HG03039 (cell line): ENCODE measurements around the gene NRG2.

Source experiments
- ATAC-seq: cut with Tn5 transposase; IDR thresholded peaks from one replicate; pipeline ENCODE4 v1.9.1; 2021; ENCODE audit warnings: mild to moderate bottlenecking, moderate library complexity; ENCODE audit not compliant: unreplicated experiment

Gene NRG2

GRCh38 chr5:140013536-140013935 is 29.6 kb downstream of the NRG2 start:
- no peak for ATAC-seq

DNA sequence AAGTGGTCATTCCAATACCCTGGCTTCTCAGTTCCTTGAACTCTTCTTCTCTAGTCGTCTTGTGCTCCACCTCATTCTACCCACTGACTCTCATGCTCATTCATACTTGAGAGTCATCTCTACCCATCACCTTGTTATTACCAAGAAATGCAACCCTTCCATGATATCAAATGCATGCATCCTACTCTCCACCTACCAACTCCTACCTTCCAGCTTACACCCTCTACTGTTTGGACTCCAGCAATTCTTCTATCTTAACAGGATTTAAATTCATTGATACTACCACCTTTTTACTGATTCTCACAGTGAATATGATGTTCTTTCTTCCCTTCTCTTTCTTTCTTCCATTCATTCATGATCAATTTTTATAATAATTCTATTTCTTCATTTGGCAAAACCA is 30.7 kb downstream of the NRG2 start:
- no peak for ATAC-seq

DNA sequence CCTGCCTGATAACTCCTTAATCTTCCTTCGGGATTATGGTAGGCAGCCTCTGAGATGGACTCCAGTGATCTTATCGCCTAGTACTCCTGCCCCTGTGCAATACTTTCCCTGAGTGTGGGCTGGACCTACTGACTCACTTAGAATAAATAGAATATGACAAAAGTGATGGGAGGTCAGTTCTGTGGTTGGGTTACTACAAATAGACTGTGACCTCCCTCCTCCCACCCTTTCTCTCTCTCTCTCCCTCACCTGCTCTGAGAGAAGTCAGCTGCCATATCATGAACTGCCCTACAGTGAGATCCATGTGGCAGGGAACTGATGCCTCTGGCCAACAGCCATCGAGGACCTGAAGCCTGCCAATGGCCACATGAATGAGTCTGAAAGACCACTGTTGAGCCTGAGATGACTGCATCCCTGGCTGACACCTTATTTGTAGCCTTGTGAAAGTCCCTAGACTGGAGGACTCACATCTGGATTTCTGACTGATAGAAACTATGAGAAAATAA is 31.7 kb downstream of the NRG2 start:
- peak; percentile 83 for ATAC-seq

DNA sequence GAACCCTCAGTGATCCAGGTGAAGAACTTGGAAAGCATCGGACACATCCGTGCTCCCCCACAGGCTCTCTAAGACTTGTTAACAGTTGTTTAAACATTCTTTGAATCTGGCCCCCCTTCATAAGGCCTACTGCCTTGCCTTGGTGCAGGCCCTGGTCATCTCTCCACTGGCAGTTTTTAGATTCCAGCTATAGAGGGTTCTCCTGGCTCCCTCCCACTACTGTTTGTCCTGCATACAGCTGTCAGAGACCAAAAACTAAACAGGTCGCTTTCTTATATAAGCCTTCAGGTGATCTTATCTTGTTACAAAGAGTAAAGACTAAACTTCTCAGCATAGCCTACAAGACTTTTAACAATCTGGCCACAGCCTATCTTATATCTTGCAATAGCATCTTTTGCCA is 32.3 kb downstream of the NRG2 start:
- no peak for ATAC-seq

- ATAC-seq = no peak
Observed at GRCh38 chr5:140007311-140007710, 35.8 kb downstream of the NRG2 start.

DNA sequence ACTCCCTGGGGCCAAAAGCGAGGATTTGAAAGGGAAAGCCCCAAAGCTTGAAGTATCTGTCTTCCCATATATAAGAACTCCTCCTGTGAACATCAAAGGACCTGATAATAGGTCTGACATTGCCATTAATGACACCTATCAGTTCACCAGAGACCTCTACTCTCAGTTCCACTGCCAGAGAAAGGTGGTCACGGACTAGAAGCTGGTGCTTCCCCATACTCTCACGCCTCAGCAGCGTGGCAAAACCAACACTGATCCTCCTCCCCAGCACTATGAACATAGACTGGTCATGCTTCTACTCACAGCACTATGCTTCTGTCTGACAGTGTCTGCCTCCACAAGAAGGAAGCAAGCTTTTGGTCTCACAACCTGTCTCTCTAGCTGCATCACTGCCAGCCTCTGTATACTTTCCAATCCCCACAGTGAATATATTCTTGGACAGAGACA is 37.9 kb downstream of the NRG2 start:
- ATAC-seq = peak; percentile 82

GRCh38 chr5:140004174-140004573 is 38.9 kb downstream of the NRG2 start:
- ATAC-seq = no peak

DNA sequence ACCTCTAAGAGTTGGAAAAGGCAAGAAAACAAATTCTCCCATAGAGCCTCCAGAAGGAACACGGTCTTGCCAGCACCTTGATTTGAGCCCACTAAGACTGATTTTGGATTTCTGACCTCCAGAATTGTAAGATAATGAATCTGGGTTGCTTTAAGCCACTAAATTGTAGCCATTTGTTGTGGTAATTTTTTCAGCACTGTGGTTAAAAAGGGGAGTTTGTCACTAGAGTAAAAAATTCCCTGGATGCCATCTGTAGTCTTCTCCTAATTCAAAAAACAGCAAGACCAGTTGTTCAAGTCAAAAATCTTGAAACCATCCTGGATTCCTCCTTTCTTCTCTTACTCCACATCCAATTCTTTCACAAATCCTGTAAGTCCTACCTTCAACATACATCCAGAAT is 39.6 kb downstream of the NRG2 start:
- no peak for ATAC-seq

DNA sequence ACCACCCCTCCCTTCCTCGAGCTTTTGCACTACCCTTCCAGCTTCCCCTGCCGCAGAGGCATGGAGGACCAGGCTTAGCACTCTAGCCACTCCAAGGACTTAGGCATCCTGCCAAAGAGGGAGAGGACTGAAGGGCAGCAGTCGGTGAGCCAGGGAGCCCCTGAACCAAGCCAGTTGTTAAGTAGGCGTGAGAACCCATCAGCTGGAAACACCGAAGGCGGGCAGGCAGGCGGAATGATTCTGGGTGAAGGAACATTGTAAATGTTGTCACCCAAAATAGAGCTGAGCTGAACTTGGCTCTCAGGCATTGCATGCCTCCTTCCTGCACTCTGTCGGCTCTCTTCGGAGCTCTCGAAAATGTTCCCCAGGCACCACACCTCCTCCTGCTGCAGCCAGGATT is 42.8 kb downstream of the NRG2 start:
- ATAC-seq = no peak

DNA sequence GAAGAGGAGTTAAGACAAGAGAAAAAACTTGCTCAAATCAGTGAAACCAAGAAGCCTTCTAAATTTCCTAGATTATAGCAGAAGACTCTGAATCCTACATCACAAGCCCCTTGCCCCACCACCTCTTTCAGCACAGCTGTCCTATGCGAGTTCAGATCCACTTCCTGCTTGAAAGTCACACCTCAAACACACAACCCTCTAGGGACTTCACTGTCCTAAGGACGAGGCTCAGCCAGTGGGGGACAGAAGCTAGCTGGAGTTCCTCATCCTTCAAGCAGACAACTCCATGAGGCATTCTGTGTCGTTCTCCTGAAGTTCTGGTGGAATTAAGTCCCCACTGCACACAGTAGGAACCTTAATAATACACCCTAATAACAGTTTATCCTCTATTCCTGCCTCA is 44.3 kb downstream of the NRG2 start:
- no peak for ATAC-seq

GRCh38 chr5:139997276-139997675 is 45.8 kb downstream of the NRG2 start:
- ATAC-seq = no peak

- no peak for ATAC-seq
Observed at GRCh38 chr5:139995929-139996328, 47.2 kb downstream of the NRG2 start.

GRCh38 chr5:139994234-139994633 is 48.9 kb downstream of the NRG2 start:
- no peak for ATAC-seq

DNA sequence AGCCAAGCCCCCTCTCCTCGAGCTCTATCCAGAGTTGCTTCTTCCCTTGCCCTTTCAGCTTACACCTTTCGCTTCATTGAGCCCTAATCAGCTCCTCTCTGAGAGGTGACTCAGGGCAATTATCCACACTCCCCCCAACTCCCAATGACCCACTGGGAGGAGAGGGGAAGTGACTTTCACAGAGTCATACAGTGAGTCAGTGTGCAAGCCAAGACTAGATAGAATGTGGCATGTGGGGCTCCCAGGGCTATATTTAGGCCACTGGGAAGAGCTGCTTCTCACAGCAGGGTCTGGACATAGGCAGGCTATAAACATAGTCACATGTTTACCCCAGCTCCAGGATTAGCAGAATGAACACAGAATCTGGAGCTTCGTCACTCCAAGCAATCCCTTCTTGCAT is 57.4 kb downstream of the NRG2 start:
- no peak for ATAC-seq

DNA sequence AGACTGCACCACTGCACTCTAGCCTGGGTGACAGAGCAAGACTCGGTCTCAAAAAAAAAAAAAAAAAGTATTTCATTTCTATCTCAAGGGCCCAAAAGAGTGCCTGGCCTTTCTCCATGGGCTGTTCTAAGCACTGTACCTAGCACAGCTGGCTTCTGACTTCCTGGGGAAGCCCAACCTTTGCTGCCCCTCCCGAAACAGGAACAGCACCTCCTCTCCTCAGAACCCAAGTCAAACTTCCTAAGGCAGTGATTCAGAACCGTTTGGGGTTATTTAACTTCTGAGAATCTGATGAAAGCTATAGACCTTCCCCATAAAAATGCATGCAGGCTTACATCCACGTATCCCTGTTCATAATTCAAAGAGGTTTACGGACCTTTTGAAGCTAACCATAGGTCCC is 57.8 kb downstream of the NRG2 start:
- no peak for ATAC-seq

DNA sequence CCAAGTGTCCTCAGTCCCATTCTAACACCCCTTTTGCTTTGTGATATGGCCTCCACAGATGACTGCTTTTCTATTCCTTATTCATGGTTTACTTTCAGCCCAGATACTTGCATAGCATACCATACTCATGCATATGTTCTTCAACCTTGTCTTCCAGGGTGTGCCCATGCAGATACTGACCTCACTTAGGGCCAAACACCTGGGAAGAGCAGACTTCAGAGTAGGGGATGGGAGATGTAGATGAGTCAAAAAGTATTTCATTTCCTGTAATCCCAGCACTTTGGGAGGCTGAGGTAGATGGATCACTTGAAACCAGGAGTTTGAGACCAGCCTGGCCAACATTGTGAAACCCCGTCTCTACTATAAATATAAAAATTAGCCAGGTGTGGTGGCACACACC is 58.3 kb downstream of the NRG2 start:
- ATAC-seq = no peak

GRCh38 chr5:139982975-139983240 is 60.2 kb downstream of the NRG2 start:
- no peak for ATAC-seq

DNA sequence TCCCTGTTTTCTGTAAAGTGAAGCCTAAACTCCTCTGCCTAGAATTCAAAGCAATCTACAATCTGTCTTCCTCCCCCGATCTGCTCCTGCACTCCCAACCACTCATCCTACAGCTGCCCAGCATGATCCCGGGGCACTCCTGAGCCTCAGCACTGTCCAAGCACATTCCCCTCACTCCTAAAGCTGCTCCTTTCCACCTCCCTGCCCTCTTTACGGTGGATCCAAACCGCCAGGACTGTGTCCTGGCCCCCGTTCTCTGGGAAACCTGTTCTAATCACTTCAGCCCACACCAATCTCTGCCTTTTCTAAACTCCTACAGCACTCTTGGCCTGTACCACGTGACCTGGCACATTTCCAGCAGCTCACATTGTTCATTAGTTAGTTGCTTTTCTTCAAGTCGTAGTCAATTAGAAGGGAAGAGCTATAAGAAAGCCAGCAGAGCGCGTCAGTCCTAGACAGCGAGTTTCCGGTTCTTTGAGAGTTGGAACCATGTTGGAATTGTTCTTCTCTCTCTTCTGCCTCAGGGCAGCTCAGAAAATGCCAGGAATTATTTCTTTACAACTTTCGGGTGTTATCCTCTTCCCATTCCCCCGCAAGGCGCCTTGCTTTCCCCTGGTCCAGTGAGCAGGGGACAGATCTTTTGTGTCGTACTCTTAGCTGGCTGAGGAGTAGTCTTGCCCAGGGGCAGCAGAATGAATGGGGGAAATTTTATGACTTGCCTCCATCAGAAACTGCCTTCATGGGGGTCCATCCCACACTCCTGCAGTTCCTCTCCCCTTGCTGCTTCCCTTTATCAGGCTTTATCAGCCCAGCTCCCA is 60.7 kb downstream of the NRG2 start:
- no peak for ATAC-seq

DNA sequence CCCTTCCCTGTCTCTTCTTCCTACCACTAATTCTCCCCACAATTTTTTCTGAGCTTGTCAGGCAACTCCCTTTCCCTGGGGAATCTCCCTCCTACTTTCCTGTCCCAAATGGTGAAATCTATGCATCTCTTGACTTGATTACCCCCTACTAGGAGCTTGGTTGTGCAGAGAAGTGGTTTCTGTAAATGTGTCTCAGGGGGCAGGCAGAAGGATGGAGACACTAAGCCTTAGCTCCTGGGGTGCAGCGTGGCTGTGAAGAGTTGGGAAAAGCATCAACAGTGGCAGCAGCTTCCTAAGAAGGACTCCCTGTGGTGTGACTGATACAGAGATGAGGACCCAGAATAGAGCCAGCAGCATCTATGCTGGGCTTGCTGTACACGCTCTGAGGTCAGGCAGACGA is 62.3 kb downstream of the NRG2 start:
- ATAC-seq = no peak

DNA sequence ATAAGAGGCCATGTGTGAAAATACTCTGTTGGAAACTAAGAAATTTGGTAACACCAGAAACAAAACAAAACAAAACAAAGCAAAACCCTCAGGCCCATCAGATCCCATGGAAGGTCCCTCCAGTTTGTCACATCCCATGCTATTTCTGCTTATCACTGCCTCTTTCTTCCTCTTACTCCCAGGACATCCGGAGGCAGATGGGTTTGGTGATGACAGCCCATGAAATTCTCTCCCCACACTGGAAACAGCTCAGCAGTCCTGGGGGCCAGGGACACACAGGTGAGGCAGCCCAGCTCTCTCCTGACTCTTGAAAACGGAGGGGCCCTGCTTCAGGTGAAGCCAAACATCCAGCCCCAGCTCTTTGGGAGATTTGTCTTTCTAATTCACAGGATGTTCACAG is 63.2 kb downstream of the NRG2 start:
- ATAC-seq = no peak

- no peak for ATAC-seq
Observed at GRCh38 chr5:139979518-139979917, 63.6 kb downstream of the NRG2 start.

- no peak for ATAC-seq
Observed at GRCh38 chr5:139976703-139977102, 66.4 kb downstream of the NRG2 start.

- no peak for ATAC-seq
Observed at GRCh38 chr5:139975942-139976341, 67.2 kb downstream of the NRG2 start.
